C4-2B (cell line): ENCODE results near the gene SIAH1.

Source experiments
- ZFX ChIP-seq: fragments of 450-650 bp; IDR thresholded peaks from 2 replicates; pipeline ENCODE4 v1.6.1; 2017
- TF ChIP-seq, protein P1 (sequence below): fragments of 450-650 bp; conservative IDR thresholded peaks from 2 replicates; pipeline ENCODE4 v1.5.1; 2017; ENCODE audit warnings: mild to moderate bottlenecking

DNA sequence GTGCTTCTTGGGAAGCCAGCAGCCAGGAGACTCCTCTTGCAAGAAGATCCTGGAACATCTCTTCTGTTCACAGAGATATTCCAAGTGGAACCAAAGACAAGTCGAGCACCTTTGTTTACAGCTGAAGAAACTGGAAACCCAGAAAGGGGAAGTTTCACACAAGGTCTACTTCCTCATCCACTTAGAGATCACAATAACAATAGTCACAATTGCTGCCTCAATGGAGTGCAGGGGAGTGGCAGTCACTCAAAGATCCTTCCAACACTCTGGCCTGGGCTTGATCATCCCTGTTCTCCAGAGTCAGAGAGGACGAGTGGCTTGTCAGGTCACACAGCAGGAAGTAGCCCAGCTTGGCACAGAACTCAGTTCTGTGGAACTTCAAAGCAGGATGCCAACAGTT, 46.9 kb upstream of the SIAH1 start:
- TF ChIP-seq, protein P1, sequence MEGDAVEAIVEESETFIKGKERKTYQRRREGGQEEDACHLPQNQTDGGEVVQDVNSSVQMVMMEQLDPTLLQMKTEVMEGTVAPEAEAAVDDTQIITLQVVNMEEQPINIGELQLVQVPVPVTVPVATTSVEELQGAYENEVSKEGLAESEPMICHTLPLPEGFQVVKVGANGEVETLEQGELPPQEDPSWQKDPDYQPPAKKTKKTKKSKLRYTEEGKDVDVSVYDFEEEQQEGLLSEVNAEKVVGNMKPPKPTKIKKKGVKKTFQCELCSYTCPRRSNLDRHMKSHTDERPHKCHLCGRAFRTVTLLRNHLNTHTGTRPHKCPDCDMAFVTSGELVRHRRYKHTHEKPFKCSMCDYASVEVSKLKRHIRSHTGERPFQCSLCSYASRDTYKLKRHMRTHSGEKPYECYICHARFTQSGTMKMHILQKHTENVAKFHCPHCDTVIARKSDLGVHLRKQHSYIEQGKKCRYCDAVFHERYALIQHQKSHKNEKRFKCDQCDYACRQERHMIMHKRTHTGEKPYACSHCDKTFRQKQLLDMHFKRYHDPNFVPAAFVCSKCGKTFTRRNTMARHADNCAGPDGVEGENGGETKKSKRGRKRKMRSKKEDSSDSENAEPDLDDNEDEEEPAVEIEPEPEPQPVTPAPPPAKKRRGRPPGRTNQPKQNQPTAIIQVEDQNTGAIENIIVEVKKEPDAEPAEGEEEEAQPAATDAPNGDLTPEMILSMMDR = no peak
- no peak for TF ChIP-seq ZFX
